Skin of body (tissue), 2 donors: ENCODE results near the gene ARMC5. TPM values are rescaled to one million over a fixed set of nuclear protein-coding genes. Genes with fewer than 3 reads are reported as not detected.
A peak's percentile ranks its signal among the peaks of the same experiment; 100 is the strongest.
"Not testable (repeated sequence)": the region's sequence is repeated elsewhere in the genome, so short reads cannot be mapped to it uniquely, and the experiment has no call there.

Source experiments
- DNase-seq: peaks from one replicate; lab custom pipeline; 2025; lab: John Stamatoyannopoulos, UW
- total RNA-seq: library from RNA; depleted of rRNA; stranded (reverse); fragments of >200 nt; gene quantifications from one replicate; pipeline ENCODE4 v1.2.3, GENCODE V29; 2014

Gene ARMC5
- total RNA-seq, 1 donor from 2014 or later: 3.6 TPM

- no peak for DNase-seq
These were observed 37.4 kb downstream of the ARMC5 start for GRCh38 chr16:31496670-31497069.

- no peak for DNase-seq
These were observed 39.2 kb downstream of the ARMC5 start for GRCh38 chr16:31498493-31498892.

GRCh38 chr16:31499928-31500327 lies 40.6 kb downstream of the ARMC5 start:
- DNase-seq: no peak

- DNase-seq: no peak
These were observed 42.1 kb downstream of the ARMC5 start for GRCh38 chr16:31501226-31501965.

GRCh38 chr16:31501966-31502348 lies 42.7 kb downstream of the ARMC5 start:
- DNase-seq: no peak

GRCh38 chr16:31502981-31503380 lies 43.7 kb downstream of the ARMC5 start:
- DNase-seq: no peak

GRCh38 chr16:31503555-31503954 lies 44.3 kb downstream of the ARMC5 start:
- DNase-seq: not testable (repeated sequence)

GRCh38 chr16:31504159-31504558 lies 44.9 kb downstream of the ARMC5 start:
- DNase-seq: no peak

GRCh38 chr16:31505483-31505882 lies 46.2 kb downstream of the ARMC5 start:
- DNase-seq: no peak

GRCh38 chr16:31507617-31507928 lies 48.3 kb downstream of the ARMC5 start:
- DNase-seq: no peak

- peak; percentile 82 for DNase-seq
These were observed 48.8 kb downstream of the ARMC5 start, which contains the start of gene RUSF1 for GRCh38 chr16:31507929-31508705. Gene RUSF1 (minus strand): TSS chr16:31508391. CDS start chr16:31508373, 18 bp downstream.

- DNase-seq: peak; percentile 65
These were observed 49.5 kb downstream of the ARMC5 start for GRCh38 chr16:31508706-31509195.

GRCh38 chr16:31513126-31513525 lies 53.8 kb downstream of the ARMC5 start:
- DNase-seq: no peak

- no peak for DNase-seq
These were observed 54.6 kb downstream of the ARMC5 start for GRCh38 chr16:31513884-31514283.

Other genes starting within 250 kb of the ARMC5 start
- 4.4 TPM for gene TRIM72, start 245.4 kb upstream of the ARMC5 start, total RNA-seq
- gene PYDC1, start 242.4 kb upstream of the ARMC5 start, total RNA-seq: 2.8 TPM
- gene ITGAM, start 199.5 kb upstream of the ARMC5 start, total RNA-seq: 9.8 TPM
- gene ITGAX, start 104.3 kb upstream of the ARMC5 start, total RNA-seq: 3.3 TPM
- 0.10 TPM for gene ITGAD, start 66.2 kb upstream of the ARMC5 start, total RNA-seq
- 16.3 TPM for gene COX6A2, start 31.1 kb upstream of the ARMC5 start, total RNA-seq
- gene ZNF843, start 16.7 kb upstream of the ARMC5 start, total RNA-seq: 0.59 TPM
- gene TGFB1I1, start 12.7 kb downstream of the ARMC5 start, total RNA-seq: 20.2 TPM
- gene SLC5A2, start 23.6 kb downstream of the ARMC5 start, total RNA-seq: 0.10 TPM
- gene RUSF1, start 48.9 kb downstream of the ARMC5 start, total RNA-seq: 33.2 TPM
- gene AHSP, start 68.4 kb downstream of the ARMC5 start, total RNA-seq: 111 TPM